HG02840 (cell line): ENCODE data around the gene ZNF662.

Experiments used
- ATAC-seq: cut with Tn5 transposase; IDR thresholded peaks from one replicate; pipeline ENCODE4 v1.9.1; 2021; ENCODE audit warnings: mild to moderate bottlenecking, moderate library complexity, moderate number of reproducible peaks; ENCODE audit not compliant: unreplicated experiment, low FRiP score

ZNF662 gene

DNA sequence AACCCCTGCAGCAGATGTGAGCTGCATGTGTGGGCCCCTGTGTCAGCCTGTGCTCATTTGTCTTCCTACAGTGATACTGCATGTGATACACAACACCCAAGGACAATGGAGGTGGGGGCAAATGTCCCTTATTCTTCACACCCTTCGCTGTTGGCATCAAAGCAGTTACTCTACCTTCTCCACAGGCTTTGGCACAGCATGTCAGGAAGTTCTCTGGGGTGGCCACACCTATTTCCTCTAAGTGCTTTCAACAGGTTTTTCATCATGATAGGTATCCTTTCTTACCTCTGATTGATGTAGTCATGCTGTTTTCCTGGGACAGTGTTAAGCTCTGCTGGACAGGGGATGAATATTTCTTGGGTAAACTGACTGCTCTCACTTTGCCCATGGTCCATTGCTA is 29.5 kb downstream of the ZNF662 start:
- no peak for ATAC-seq

DNA sequence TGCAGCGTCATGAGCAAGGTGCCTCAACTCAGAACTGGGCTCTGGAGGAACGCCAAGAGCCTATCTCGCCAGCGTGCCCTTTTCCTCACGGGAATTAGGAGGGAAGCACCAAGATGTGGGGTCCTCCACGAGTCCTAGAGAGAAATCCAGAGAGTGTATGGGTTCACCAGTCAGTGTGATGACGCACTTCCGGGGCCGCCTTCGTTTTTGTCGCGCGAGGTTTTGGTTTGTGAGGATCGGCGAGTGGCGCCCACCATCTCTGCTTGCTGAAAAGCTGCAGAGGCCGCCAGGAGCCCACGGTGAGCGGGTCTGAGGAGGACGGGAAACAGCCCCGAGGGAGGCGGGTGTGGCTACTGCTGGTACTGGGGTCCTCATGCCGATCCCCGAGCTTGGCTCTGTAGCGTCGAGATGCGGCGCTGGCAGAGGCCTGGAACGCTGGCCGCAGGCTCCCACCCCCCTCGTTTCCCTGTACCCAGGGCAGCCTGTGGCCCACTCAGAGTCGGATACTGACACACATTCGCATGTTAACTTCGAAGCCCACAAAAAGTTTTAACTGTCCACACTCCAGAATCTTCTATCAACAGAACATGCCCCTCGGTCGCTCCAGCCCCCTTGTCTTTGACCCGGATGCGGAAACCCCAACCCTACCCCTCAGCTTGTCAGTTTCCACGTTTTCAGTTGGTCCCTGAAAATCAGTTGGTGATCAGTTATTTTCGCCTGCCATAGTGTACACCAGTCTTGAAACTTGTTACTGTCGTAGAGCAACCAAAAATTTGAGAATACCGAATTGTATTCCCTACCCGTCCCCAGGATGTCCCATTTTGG is 30.4 kb downstream of the ZNF662 start:
- ATAC-seq: no peak

DNA sequence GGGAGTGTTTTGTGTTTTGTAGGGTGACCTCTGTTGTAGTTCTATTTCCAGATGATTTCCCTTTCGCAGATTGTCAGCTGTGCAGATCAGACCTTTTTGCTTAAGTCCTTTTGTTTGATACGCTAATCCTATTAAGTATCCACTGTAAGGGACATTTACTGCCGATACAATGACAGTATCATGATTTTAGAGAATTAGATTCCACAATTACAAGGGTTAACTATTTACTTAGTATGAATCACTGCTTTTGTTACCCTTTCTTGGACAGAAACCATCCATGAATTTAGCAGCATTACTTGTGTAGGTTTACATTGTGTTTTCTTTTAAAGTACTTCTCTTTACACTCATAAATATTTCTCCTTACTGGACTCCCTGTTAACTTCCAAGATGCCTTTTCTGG is 31.4 kb downstream of the ZNF662 start:
- no peak for ATAC-seq

DNA sequence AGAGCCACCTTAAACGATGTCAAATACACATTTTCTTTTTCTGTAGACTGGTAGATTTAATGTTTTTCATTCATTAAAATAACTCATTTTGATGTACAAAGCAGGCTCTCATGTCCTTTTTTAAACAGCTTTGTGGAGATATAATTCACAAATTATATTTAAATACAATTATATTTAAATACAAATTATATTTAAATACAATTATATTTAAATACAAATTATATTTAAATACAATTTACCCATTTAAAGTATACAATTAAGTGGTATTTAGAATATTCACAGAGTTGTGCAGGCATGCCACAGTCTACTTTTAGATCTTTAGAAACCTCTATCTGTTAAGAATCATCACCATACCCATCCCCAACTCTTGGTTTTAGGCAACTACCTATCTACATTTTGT is 36.8 kb downstream of the ZNF662 start:
- ATAC-seq: no peak

DNA sequence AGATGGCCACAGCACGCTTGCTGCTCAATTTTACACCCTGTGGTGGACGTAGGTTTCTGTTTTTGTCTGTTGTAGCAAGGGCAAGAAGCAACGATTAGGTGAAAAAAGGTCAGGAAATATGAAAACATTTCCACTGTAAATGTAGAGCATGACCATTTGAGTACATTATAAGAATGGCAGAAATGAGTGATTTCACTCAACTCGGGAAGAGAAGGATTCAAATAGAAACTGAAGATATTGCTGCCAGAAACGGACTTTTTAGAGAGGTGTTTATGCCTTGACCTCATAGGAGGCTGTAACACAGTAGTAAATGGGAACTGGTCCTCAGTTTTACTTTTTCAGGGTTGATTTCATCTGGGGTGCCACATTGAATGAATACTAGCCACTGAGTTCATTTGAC is 40.1 kb downstream of the ZNF662 start:
- no peak for ATAC-seq

DNA sequence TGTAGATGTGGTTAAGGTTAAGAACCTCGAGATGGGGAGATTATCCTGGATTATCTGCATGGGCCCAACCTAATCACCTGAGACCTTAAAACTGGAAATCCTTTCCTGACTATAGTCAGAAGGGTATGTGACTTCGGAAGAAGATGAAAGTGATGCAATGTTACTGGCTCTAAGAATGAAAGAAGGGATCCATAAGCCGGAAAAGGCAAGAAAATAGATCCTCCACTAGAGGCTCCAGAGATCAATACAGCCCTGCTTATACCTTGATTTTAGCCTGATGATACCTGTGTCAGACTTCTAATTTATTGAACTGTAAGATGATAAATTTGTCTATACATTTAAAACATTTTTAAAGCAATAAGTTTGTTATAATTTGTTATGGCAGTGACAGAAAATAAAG is 51.6 kb downstream of the ZNF662 start:
- no peak for ATAC-seq

DNA sequence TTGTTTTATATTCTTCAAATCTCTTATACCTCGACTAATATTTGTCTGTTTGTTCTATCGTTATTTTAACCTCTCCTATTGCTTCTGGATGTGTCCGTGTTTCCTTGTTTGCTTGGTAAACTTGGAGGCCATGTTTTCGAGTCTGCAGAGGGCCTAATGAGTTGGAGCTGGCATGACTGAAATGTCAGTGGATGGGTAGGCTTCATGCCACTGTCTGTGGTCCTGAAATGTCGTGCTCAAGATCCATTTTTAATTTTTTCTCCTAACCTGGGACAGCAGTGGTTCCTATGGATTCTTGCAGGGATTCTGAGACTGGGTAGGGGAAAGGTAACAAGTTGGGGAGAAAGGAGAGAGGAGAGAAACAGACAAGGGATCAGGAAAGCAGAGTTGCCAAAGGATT is 54.3 kb downstream of the ZNF662 start:
- ATAC-seq: no peak

DNA sequence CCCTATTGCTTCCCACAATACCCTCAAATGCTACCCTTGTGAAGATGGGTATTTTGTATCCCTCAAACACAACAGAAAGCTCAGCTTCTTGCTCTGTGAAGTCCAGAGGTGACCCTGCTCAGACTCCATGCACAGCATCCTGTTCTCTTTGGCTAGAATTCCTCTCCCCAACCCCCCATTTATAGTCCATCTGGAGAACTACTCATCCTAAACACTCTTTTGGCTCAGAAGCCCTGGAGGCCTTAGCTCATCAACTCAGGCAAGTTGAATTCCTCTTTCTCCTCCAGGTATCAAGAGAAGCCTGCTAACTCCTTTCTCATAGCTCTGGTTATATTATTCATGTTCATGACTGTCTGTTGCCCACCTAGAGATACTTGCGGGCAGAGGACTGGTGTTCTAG is 54.8 kb downstream of the ZNF662 start:
- ATAC-seq: no peak

DNA sequence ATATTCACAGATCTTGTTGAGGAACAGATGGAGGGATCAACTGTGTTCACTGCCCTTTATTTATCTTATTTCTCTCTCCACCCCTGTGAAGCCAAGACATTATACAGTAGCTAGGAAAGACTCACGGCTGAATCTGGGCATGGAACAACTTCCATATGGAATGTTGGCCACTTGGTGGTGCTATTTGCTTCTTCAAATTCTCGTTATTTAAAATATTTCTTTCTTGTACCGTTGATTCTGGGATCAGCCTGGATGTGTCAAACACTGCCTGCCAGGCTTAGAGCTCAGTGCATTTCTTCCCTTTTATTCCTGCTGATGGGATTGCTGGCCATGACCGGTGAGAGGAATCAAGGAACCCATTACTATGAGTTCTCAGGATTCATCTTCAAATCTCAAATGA is 55.7 kb downstream of the ZNF662 start:
- ATAC-seq: no peak

DNA sequence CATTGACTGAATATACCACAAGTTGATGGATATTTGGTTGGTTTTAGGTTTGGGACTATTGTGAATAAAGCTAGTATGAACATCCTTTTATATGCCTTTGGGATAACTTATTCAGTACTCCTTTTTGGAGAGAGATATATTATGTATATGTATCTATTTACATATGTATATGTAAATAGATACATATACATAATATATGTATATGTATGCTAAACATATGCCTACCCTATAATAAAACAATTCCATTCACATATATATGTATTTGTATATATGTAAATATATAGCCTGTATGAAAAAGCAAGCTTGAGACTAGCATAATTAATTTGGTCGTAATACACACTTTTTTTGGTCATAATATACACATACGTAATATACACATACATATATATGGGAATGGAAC is 57.3 kb downstream of the ZNF662 start:
- no peak for ATAC-seq

DNA sequence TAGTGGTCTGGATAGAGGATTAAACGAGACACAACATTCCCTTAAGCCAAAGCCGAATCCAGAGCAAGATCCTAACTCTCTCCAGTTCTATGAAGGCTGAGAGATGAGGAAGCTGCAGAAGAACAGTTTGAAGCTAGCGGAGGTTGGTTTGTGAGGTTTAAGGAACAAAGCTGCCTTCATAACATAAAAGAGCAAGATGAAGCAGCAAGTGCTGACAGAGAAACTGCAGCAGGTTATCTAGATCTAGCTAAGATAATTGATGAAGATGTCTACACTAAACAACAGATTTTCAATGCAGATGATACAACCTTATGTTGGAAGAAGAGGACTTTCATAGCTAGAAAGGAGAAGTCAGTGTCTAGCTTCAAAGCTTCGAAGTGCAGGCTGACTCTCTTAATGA is 58.3 kb downstream of the ZNF662 start:
- ATAC-seq: no peak
